GM12878 (cell line): ENCODE data around the gene VPREB1. TPM values are rescaled to one million over a fixed set of nuclear protein-coding genes. Genes with fewer than 3 reads are reported as not detected.

Experiments used
- CBX5 ChIP-seq: sonication (generic); IDR thresholded peaks from 2 replicates; pipeline ENCODE4 v1.6.1; 2016; ENCODE audit warnings: low read depth, moderate library complexity, mild to moderate bottlenecking, inconsistent platforms
- DPF2 ChIP-seq: fragments of 450-650 bp; IDR thresholded peaks from 2 replicates; pipeline ENCODE4 v1.6.1; 2017; ENCODE audit warnings: mild to moderate bottlenecking
- HSF1 ChIP-seq: fragments of 150-350 bp; IDR thresholded peaks from 2 replicates; pipeline ENCODE4 v1.6.1; 2014; ENCODE audit warnings: mild to moderate bottlenecking, low read depth, low read length
- IKZF2 ChIP-seq, 2 experiments: fragments of 450-650 bp; IDR thresholded peaks; 2 replicates each; pipeline ENCODE4 v1.6.1; 2017; ENCODE audit warnings: mild to moderate bottlenecking in 2 of 2, moderate library complexity in 2 of 2
- LARP7 ChIP-seq: fragments of 450-650 bp; IDR thresholded peaks from 2 replicates; pipeline ENCODE4 v1.6.1; 2017; ENCODE audit warnings: mild to moderate bottlenecking
- MEF2A ChIP-seq: IDR thresholded peaks from 2 replicates; pipeline ENCODE4 v1.6.1; 2011; ENCODE audit warnings: low read depth, mild to moderate bottlenecking, low read length, moderate library complexity; ENCODE audit not compliant: insufficient read depth
- MYB ChIP-seq: fragments of 150-350 bp; IDR thresholded peaks from 2 replicates; pipeline ENCODE4 v1.6.1; 2014; ENCODE audit warnings: mild to moderate bottlenecking, low read depth, low read length, borderline replicate concordance
- NR2C1 ChIP-seq: fragments of 450-650 bp; IDR thresholded peaks from 2 replicates; pipeline ENCODE4 v1.6.1; 2017; ENCODE audit warnings: antibody characterized with exemption, mild to moderate bottlenecking, moderate library complexity
- NR2F1 ChIP-seq: fragments of 450-650 bp; conservative IDR thresholded peaks from 2 replicates; pipeline ENCODE4 v1.6.1; 2017; ENCODE audit warnings: mild to moderate bottlenecking
- RCOR1 ChIP-seq: conservative IDR thresholded peaks from 2 replicates; pipeline ENCODE4 v1.6.1; 2012; ENCODE audit warnings: low read depth, low read length, improper control_type of control experiment
- RELA ChIP-seq: fragments of 450-650 bp; IDR thresholded peaks from 2 replicates; pipeline ENCODE4 v1.8.0; 2014; ENCODE audit warnings: borderline replicate concordance; ENCODE audit not compliant: partially characterized antibody
- SIN3A ChIP-seq: IDR thresholded peaks from 2 replicates; pipeline ENCODE4 v1.6.1; 2012; ENCODE audit warnings: low read depth, low read length, improper control_type of control experiment
- SMAD1 ChIP-seq: fragments of 450-650 bp; IDR thresholded peaks from 2 replicates; pipeline ENCODE4 v1.6.1; 2018; ENCODE audit warnings: mild to moderate bottlenecking, low read depth; ENCODE audit not compliant: partially characterized antibody
- SP1 ChIP-seq: IDR thresholded peaks from one replicate; pipeline ENCODE4 v1.6.1; 2011; ENCODE audit warnings: low read depth, low read length
- TARDBP ChIP-seq: IDR thresholded peaks from 2 replicates; pipeline ENCODE4 v1.6.1; 2016; ENCODE audit warnings: borderline replicate concordance
- TCF3 ChIP-seq: IDR thresholded peaks from 2 replicates; pipeline ENCODE4 v1.6.1; 2012; ENCODE audit warnings: low read depth, mild to moderate bottlenecking, low read length, borderline replicate concordance; ENCODE audit not compliant: insufficient read depth
- USF1 ChIP-seq: IDR thresholded peaks from 2 replicates; pipeline ENCODE4 v1.6.1; 2011; ENCODE audit warnings: borderline replicate concordance, low read depth, mild to moderate bottlenecking, moderate library complexity, mixed read lengths, low read length; ENCODE audit not compliant: insufficient read depth; ENCODE audit errors: extremely low read length
- ZBTB11 ChIP-seq: fragments of 450-650 bp; formaldehyde crosslinking; IDR thresholded peaks from 2 replicates; pipeline ENCODE4 v1.5.0; 2022; ENCODE audit warnings: mild to moderate bottlenecking, missing genetic modification characterization
- ZNF217 ChIP-seq: fragments of 450-650 bp; IDR thresholded peaks from 2 replicates; pipeline ENCODE4 v1.6.1; 2017; ENCODE audit warnings: antibody characterized with exemption, mild to moderate bottlenecking
- ZNF24 ChIP-seq: fragments of 450-650 bp; IDR thresholded peaks from 2 replicates; pipeline ENCODE4 v1.6.1; 2017; ENCODE audit warnings: antibody characterized with exemption, mild to moderate bottlenecking
- ZNF592 ChIP-seq: fragments of 450-650 bp; IDR thresholded peaks from 2 replicates; pipeline ENCODE4 v1.6.1; 2017; ENCODE audit warnings: mild to moderate bottlenecking, moderate library complexity
- polyA plus RNA-seq, 11 experiments: library from polyadenylated mRNA; depleted of rRNA in 4 of 11; unstranded in 6 of 11; stranded (reverse) in 5 of 11; fragments of >200 nt; fragmentation: Nextera tagmentation in 4 of 11; fragmentation: Illumina TruSeq in 1 of 11; extraction: Ambion mirVana in 4 of 11; extraction: Trizol in 1 of 11; gene quantifications; 1 replicate in 1 of 11; 2 replicates in 10 of 11; pipeline versions ENCODE4 v1.2.1 to v1.2.3, GENCODE V29; 2011 to 2016; ENCODE audit warnings: inconsistent platforms in 2 of 11, missing spikeins in 2 of 11, low read depth in 1 of 11
- total RNA-seq, 4 experiments: library from RNA; depleted of rRNA in 3 of 4; stranded (reverse); fragments of >200 nt in 3 of 4; fragmentation: Illumina TruSeq in 1 of 4; extraction: Trizol in 1 of 4; gene quantifications; 2 replicates each; pipeline versions ENCODE4 v1.2.1 to v1.2.3, GENCODE V29; 2013 to 2021

Gene VPREB1
- total and polyA plus RNA-seq, 10 of the 15 experiments (the other 5 are each of a cell fraction or from before 2014, with no cell fraction given) = not detected

- peak; percentile 26; the same call in 1 of the 2 replicates for TF ChIP-seq MEF2A
- peak; percentile 17; the same call in 1 of the 2 replicates for TF ChIP-seq DPF2
- TF ChIP-seq TCF3 = peak; percentile 78; the same call in 1 of the 2 replicates
- TF ChIP-seq RCOR1 = 0 out of 2 replicates have a peak, but pooled peaks have one; percentile 84
- TF ChIP-seq IKZF2 (IDR thresholded peaks at IDR 0.05) = peak; percentile 90 to 92
- 0 out of 2 replicates have a peak, but pooled peaks have one; percentile 34 for TF ChIP-seq HSF1
- 0 out of 2 replicates have a peak, but pooled peaks have one; percentile 15 for TF ChIP-seq ZNF592
- peak; percentile 39 for TF ChIP-seq SP1
- 0 out of 2 replicates have a peak, but pooled peaks have one; percentile 21 for TF ChIP-seq MYB
- peak; percentile 53 for TF ChIP-seq RELA
- TF ChIP-seq TARDBP = no peak
- no peak for TF ChIP-seq USF1
- peak; percentile 86 for TF ChIP-seq SMAD1
- peak; percentile 64; the same call in 1 of the 2 replicates for TF ChIP-seq ZNF217
- no peak for TF ChIP-seq ZNF24
- TF ChIP-seq SIN3A = no peak
- TF ChIP-seq NR2F1 = peak; percentile 96
- TF ChIP-seq LARP7 = peak; percentile 20
- peak; percentile 69 for TF ChIP-seq NR2C1
- TF ChIP-seq CBX5 = no peak
- no peak for TF ChIP-seq ZBTB11 (CRISPR knock-in tag)
Observed at GRCh38 chr22:22195265-22196017, 49.1 kb upstream of the VPREB1 start (continued).
